Measurements from ENCODE around the gene PDLIM1. TPM values are rescaled to one million over a fixed set of nuclear protein-coding genes. Genes with fewer than 3 reads are reported as not detected.
A peak's percentile ranks its signal among the peaks of the same experiment; 100 is the strongest.

Gene PDLIM1
- total and polyA plus RNA-seq, 2 of the 13 experiments (the other 11 are each of a cell fraction or from before 2014, with no cell fraction given) = 119 to 123 TPM

DNA sequence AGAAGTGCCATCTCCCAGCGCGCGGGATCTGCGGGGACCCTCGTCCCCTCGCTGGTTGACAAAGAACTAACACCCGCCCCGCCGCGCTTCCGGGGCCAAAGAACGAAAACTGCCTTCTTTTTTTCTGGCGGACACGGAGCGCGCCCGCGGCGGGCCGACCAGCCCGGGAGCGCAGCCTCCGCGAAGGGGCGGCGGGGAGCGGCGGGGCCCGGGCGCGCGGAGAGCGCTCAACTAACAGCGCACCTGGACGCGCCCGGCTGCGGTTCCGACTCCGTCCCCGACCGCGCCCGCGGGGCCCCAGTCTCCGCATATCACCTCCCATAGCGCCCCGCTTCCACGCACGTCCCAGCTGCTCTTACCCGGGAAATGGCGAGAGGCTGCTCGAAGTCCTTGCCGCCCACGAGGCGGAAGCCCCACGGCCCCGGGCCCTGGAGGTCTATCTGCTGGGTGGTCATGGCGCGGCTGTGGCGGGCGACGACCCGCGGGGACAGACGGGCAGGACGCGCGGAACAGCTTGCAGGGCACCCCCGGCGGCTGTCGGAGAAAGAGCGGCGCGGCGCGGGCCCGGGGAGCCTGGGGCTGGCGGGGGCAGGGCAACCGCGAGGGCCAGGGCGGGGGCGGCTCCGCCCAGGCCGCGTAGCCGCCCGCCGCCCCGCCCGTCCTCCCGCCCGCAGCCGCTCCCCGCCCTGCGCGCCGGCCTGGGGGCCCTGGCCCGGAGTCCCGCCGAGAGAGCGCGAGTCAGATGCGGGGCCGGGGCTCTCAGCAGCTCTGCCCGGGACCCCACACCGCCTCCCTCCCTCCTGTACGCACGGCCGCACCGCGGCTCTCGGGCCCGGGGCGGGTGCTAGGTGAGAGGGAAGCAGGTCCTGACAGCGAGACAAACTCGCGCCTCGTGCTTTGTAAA is at the start of gene PDLIM1 (continued):
- TF ChIP-seq, protein P1, sequence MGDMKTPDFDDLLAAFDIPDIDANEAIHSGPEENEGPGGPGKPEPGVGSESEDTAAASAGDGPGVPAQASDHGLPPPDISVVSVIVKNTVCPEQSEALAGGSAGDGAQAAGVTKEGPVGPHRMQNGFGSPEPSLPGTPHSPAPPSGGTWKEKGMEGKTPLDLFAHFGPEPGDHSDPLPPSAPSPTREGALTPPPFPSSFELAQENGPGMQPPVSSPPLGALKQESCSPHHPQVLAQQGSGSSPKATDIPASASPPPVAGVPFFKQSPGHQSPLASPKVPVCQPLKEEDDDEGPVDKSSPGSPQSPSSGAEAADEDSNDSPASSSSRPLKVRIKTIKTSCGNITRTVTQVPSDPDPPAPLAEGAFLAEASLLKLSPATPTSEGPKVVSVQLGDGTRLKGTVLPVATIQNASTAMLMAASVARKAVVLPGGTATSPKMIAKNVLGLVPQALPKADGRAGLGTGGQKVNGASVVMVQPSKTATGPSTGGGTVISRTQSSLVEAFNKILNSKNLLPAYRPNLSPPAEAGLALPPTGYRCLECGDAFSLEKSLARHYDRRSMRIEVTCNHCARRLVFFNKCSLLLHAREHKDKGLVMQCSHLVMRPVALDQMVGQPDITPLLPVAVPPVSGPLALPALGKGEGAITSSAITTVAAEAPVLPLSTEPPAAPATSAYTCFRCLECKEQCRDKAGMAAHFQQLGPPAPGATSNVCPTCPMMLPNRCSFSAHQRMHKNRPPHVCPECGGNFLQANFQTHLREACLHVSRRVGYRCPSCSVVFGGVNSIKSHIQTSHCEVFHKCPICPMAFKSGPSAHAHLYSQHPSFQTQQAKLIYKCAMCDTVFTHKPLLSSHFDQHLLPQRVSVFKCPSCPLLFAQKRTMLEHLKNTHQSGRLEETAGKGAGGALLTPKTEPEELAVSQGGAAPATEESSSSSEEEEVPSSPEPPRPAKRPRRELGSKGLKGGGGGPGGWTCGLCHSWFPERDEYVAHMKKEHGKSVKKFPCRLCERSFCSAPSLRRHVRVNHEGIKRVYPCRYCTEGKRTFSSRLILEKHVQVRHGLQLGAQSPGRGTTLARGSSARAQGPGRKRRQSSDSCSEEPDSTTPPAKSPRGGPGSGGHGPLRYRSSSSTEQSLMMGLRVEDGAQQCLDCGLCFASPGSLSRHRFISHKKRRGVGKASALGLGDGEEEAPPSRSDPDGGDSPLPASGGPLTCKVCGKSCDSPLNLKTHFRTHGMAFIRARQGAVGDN (CRISPR knock-in tag; IDR thresholded peaks at IDR 0.05) = peak; percentile 91
- TF ChIP-seq CC2D1A (CRISPR knock-in tag; IDR thresholded peaks at IDR 0.05) = no peak
- no peak for TF ChIP-seq ZBTB38 (CRISPR knock-in tag; IDR thresholded peaks at IDR 0.05)
- TF ChIP-seq ZNF788 (CRISPR knock-in tag; IDR thresholded peaks at IDR 0.05; ENCODE audit: borderline replicate concordance) = peak; percentile 74; the same call in 1 of the 2 replicates
- no peak for TF ChIP-seq MLLT10 (CRISPR knock-in tag; IDR thresholded peaks at IDR 0.05)
- TF ChIP-seq, protein P2, sequence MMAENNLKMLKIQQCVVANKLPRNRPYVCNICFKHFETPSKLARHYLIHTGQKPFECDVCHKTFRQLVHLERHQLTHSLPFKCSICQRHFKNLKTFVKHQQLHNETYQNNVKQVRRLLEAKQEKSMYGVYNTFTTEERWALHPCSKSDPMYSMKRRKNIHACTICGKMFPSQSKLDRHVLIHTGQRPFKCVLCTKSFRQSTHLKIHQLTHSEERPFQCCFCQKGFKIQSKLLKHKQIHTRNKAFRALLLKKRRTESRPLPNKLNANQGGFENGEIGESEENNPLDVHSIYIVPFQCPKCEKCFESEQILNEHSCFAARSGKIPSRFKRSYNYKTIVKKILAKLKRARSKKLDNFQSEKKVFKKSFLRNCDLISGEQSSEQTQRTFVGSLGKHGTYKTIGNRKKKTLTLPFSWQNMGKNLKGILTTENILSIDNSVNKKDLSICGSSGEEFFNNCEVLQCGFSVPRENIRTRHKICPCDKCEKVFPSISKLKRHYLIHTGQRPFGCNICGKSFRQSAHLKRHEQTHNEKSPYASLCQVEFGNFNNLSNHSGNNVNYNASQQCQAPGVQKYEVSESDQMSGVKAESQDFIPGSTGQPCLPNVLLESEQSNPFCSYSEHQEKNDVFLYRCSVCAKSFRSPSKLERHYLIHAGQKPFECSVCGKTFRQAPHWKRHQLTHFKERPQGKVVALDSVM (CRISPR knock-in tag; IDR thresholded peaks at IDR 0.05) = peak; percentile 27; the same call in 1 of the 2 replicates
- TF ChIP-seq, protein P3, sequence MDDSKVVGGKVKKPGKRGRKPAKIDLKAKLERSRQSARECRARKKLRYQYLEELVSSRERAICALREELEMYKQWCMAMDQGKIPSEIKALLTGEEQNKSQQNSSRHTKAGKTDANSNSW (CRISPR knock-in tag; IDR thresholded peaks at IDR 0.05; ENCODE audit: borderline replicate concordance) = no peak
- no peak for TF ChIP-seq RARG (CRISPR knock-in tag; IDR thresholded peaks at IDR 0.05; ENCODE audit: low read depth)
- TF ChIP-seq, protein P4, sequence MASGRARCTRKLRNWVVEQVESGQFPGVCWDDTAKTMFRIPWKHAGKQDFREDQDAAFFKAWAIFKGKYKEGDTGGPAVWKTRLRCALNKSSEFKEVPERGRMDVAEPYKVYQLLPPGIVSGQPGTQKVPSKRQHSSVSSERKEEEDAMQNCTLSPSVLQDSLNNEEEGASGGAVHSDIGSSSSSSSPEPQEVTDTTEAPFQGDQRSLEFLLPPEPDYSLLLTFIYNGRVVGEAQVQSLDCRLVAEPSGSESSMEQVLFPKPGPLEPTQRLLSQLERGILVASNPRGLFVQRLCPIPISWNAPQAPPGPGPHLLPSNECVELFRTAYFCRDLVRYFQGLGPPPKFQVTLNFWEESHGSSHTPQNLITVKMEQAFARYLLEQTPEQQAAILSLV (CRISPR knock-in tag; IDR thresholded peaks at IDR 0.05; ENCODE audit: borderline replicate concordance) = peak; percentile 60; the same call in 1 of the 2 replicates
- TF ChIP-seq, protein P5, sequence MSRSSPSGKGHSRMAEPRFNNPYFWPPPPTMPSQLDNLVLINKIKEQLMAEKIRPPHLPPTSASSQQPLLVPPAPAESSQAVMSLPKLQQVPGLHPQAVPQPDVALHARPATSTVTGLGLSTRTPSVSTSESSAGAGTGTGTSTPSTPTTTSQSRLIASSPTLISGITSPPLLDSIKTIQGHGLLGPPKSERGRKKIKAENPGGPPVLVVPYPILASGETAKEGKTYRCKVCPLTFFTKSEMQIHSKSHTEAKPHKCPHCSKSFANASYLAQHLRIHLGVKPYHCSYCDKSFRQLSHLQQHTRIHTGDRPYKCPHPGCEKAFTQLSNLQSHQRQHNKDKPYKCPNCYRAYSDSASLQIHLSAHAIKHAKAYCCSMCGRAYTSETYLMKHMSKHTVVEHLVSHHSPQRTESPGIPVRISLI (CRISPR knock-in tag; IDR thresholded peaks at IDR 0.05; ENCODE audit: borderline replicate concordance) = peak; percentile 6; the same call in 1 of the 2 replicates
- TF ChIP-seq SCMH1 (CRISPR knock-in tag; IDR thresholded peaks at IDR 0.05; ENCODE audit: borderline replicate concordance) = no peak
- no peak for TF ChIP-seq HNF4G (IDR thresholded peaks at IDR 0.05; ENCODE audit: borderline replicate concordance, low read depth, low read length)
- TF ChIP-seq HNF4G (CRISPR knock-in tag; IDR thresholded peaks at IDR 0.05; ENCODE audit: borderline replicate concordance, low read depth) = no peak
- TF ChIP-seq, protein P6, sequence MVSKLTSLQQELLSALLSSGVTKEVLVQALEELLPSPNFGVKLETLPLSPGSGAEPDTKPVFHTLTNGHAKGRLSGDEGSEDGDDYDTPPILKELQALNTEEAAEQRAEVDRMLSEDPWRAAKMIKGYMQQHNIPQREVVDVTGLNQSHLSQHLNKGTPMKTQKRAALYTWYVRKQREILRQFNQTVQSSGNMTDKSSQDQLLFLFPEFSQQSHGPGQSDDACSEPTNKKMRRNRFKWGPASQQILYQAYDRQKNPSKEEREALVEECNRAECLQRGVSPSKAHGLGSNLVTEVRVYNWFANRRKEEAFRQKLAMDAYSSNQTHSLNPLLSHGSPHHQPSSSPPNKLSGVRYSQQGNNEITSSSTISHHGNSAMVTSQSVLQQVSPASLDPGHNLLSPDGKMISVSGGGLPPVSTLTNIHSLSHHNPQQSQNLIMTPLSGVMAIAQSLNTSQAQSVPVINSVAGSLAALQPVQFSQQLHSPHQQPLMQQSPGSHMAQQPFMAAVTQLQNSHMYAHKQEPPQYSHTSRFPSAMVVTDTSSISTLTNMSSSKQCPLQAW (CRISPR knock-in tag; IDR thresholded peaks at IDR 0.05) = peak; percentile 43; the same call in 1 of the 2 replicates
- 0 out of 2 replicates have a peak, but pooled peaks have one; percentile 35 for TF ChIP-seq ZNF674 (CRISPR knock-in tag; IDR thresholded peaks at IDR 0.05; ENCODE audit: low read depth)
